Parathyroid adenoma (tissue), 2 donors: ENCODE data around the gene CTU2.

Experiments used
- H2AFZ ChIP-seq: fragments of 300-600 bp; sonication (generic); one replicate; pipeline ENCODE4 v1.7.0; 2017; ENCODE audit warnings: antibody characterized with exemption, mild to moderate bottlenecking
- H3K27ac ChIP-seq: fragments of 300-600 bp; sonication (generic); one replicate; pipeline ENCODE4 v1.7.0; 2017
- H3K27me3 ChIP-seq: fragments of 300-600 bp; sonication (generic); one replicate; pipeline ENCODE4 v1.7.0; 2017; ENCODE audit warnings: low read length; ENCODE audit not compliant: control insufficient read depth, insufficient read depth
- H3K36me3 ChIP-seq: fragments of 300-600 bp; sonication (generic); one replicate; pipeline ENCODE4 v1.7.0; 2017; ENCODE audit warnings: low read length; ENCODE audit not compliant: control insufficient read depth, insufficient read depth
- H3K4me1 ChIP-seq: fragments of 300-600 bp; sonication (generic); one replicate; pipeline ENCODE4 v1.7.0; 2017; ENCODE audit warnings: control low read depth
- H3K4me2 ChIP-seq: fragments of 300-600 bp; sonication (generic); one replicate; pipeline ENCODE4 v1.7.0; 2017; ENCODE audit warnings: low read length
- H3K4me3 ChIP-seq: fragments of 300-600 bp; sonication (generic); one replicate; pipeline ENCODE4 v1.7.0; 2017; ENCODE audit warnings: low read depth, low read length
- H3K79me2 ChIP-seq: fragments of 300-600 bp; sonication (generic); one replicate; pipeline ENCODE4 v1.7.0; 2017; ENCODE audit warnings: control low read depth
- H3K9ac ChIP-seq: fragments of 300-600 bp; sonication (generic); one replicate; pipeline ENCODE4 v1.7.0; 2017; ENCODE audit warnings: mild to moderate bottlenecking
- H3K9me3 ChIP-seq: fragments of 300-600 bp; sonication (generic); one replicate; pipeline ENCODE4 v1.7.0; 2017; ENCODE audit warnings: low read length; ENCODE audit not compliant: control insufficient read depth
- CTCF ChIP-seq: fragments of 300-600 bp; sonication (generic); IDR thresholded peaks from one replicate; pipeline ENCODE4 v1.7.0; 2017; ENCODE audit warnings: antibody characterized with exemption, mild to moderate bottlenecking
- donor health status: primary hyperparathyroidism.

CTU2 gene

GRCh38 chr16:88711750-88712340 lies 5.5 kb downstream of the CTU2 start:
- Histone ChIP-seq H3K79me2 (peaks cover 5% of the 10 kb centered on the region), H3K4me2 (no peak overlapping the region), H3K36me3 (no peaks in the 10 kb centered on the region), H3K9me3 (no peaks in the 10 kb centered on the region), H3K9ac (no peak overlapping the region), H3K27me3 (no peaks in the 10 kb centered on the region), H3K4me1 (peaks cover 6% of the 10 kb centered on the region), H3K4me3 (no peak overlapping the region), H2AFZ (no peak overlapping the region), H3K27ac (no peak overlapping the region)
- TF ChIP-seq CTCF: no peak

GRCh38 chr16:88712362-88712979 lies 6.2 kb downstream of the CTU2 start:
- peaks cover under 1% of the 10 kb centered on the region for H3K4me1 ChIP-seq
- no peak for TF ChIP-seq CTCF
- H2AFZ ChIP-seq: no peak overlapping the region
- H3K4me2 ChIP-seq: no peak overlapping the region
- H3K27ac ChIP-seq: no peak overlapping the region
- no peaks in the 10 kb centered on the region for H3K9me3 ChIP-seq
- H3K27me3 ChIP-seq: no peaks in the 10 kb centered on the region
- H3K79me2 ChIP-seq: peaks cover 5% of the 10 kb centered on the region
- H3K36me3 ChIP-seq: no peaks in the 10 kb centered on the region
- H3K4me3 ChIP-seq: no peak overlapping the region
- H3K9ac ChIP-seq: no peak overlapping the region

GRCh38 chr16:88713054-88713453 lies 6.8 kb downstream of the CTU2 start:
- no peak for TF ChIP-seq CTCF
- no peak overlapping the region for H2AFZ ChIP-seq

GRCh38 chr16:88713568-88714419 lies 7.5 kb downstream of the CTU2 start:
- Histone ChIP-seq H3K4me2 (no peak overlapping the region), H3K9ac (no peak overlapping the region), H3K4me1 (no peaks in the 10 kb centered on the region), H2AFZ (no peak overlapping the region), H3K79me2 (no peaks in the 10 kb centered on the region), H3K36me3 (no peaks in the 10 kb centered on the region), H3K4me3 (no peak overlapping the region), H3K9me3 (no peaks in the 10 kb centered on the region), H3K27ac (no peak overlapping the region), H3K27me3 (no peaks in the 10 kb centered on the region)
- TF ChIP-seq CTCF: no peak

More at GRCh38 chr16:88713054-88713453, 6.8 kb downstream of the CTU2 start:
- no peak overlapping the region for H3K9ac ChIP-seq
- no peaks in the 10 kb centered on the region for H3K27me3 ChIP-seq
- no peak overlapping the region for H3K27ac ChIP-seq
- peaks cover 4% of the 10 kb centered on the region for H3K79me2 ChIP-seq
- no peak overlapping the region for H3K4me3 ChIP-seq
- H3K36me3 ChIP-seq: no peaks in the 10 kb centered on the region
- no peaks in the 10 kb centered on the region for H3K9me3 ChIP-seq
- H3K4me2 ChIP-seq: no peak overlapping the region
- no peaks in the 10 kb centered on the region for H3K4me1 ChIP-seq
